ENCODE measurements around the gene AGPAT4. TPM values are rescaled to one million over a fixed set of nuclear protein-coding genes. Genes with fewer than 3 reads are reported as not detected.

AGPAT4 gene
- total and polyA plus RNA-seq, 4 donors, result 3.7 to 32.8 (median 9.7) TPM

DNA sequence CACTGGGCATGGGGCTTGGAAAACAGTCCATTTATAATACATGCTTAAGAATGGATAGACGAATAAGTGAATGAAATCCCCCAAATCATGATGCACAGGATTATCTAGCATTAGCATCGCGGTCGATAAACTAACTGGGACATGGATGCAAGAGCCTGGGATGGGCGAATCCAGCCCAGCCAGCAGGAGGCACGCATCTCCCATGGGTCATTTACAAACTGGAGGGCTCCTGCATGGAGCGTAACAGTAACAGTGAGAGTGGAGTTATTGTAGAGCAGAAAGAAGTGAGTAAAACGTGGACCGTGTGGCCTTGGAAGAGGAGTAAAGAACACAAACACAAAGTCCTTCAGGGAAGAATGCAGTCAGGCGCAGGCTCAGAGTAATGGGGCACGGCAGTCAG is 136.5 kb downstream of the AGPAT4 start:
- no peak for TF ChIP-seq CTCF (IDR thresholded peaks at IDR 0.05; ENCODE audit: control extremely low read depth, extremely low read depth)
- Histone ChIP-seq H3K27ac (ENCODE audit: low read depth in 1 of 2, low read length in 1 of 2) (no peak overlapping the region), H3K9me3 (ENCODE audit: control insufficient read depth in 4 of 4, insufficient read depth in 3 of 4, low read length in 3 of 4) (peaks cover 0 to 1% (median 0%) of the 10 kb centered on the region in 4 donors), H3K4me3 (no peak overlapping the region), H3K36me3 (ENCODE audit: control insufficient read depth in 4 of 4, insufficient read depth in 4 of 4, low read length in 4 of 4) (peaks cover 0 to 21% (median 6%) of the 10 kb centered on the region in 4 donors), H3K4me1 (ENCODE audit: control insufficient read depth in 5 of 5, insufficient read depth in 5 of 5, low read length in 5 of 5) (no peaks in the 10 kb centered on the region), H3K9ac (ENCODE audit: insufficient read depth in 1 of 2, low read length in 2 of 2) (no peak overlapping the region), H3K27me3 (ENCODE audit: control insufficient read depth in 3 of 3, insufficient read depth in 3 of 3, low read length in 2 of 3) (no peaks in the 10 kb centered on the region)
- 94 to 95% methylated on average over 11 of the region's 11 CpGs for WGBS, 2 donors
- ATAC-seq (ENCODE audit: insufficient read depth, low FRiP score) (no peak), DNase-seq (no peak)

DNA sequence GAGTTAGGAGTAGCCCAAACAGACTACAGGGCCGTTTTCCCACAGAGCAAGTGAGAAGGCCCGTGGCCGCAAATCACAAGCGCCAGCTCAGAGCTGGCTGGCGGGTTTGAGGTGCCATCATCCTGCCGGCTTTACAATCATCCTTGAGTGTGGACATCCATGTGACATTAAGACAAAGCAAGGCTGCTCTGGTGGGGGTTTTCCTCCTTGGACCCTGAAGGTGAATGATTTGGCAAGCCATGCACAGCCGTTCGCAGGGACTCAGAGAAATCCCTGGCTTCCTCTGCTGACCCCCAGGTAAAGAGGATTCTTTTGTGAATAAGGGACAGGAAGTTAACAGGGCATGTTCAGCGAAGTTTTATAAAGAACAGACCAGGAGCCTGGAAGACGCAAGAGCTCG is 137.2 kb downstream of the AGPAT4 start:
- Histone ChIP-seq H3K27ac (ENCODE audit: low read depth in 1 of 2, low read length in 1 of 2) (no peak overlapping the region), H3K4me1 (ENCODE audit: control insufficient read depth in 5 of 5, insufficient read depth in 5 of 5, low read length in 5 of 5) (no peaks in the 10 kb centered on the region), H3K27me3 (ENCODE audit: control insufficient read depth in 3 of 3, insufficient read depth in 3 of 3, low read length in 2 of 3) (no peaks in the 10 kb centered on the region), H3K9me3 (ENCODE audit: control insufficient read depth in 4 of 4, insufficient read depth in 3 of 4, low read length in 3 of 4) (peaks cover 0 to 2% (median 0%) of the 10 kb centered on the region in 4 donors), H3K4me3 (no peak overlapping the region), H3K36me3 (ENCODE audit: control insufficient read depth in 4 of 4, insufficient read depth in 4 of 4, low read length in 4 of 4) (peaks cover 0 to 23% (median 8%) of the 10 kb centered on the region in 4 donors), H3K9ac (ENCODE audit: insufficient read depth in 1 of 2, low read length in 2 of 2) (no peak overlapping the region)
- TF ChIP-seq CTCF (IDR thresholded peaks at IDR 0.05; ENCODE audit: control extremely low read depth, extremely low read depth), result no peak
- no peak for ATAC-seq (ENCODE audit: insufficient read depth, low FRiP score)
- no peak for DNase-seq
- WGBS, 2 donors, result 92 to 94% methylated on average over 11 of the region's 11 CpGs

DNA sequence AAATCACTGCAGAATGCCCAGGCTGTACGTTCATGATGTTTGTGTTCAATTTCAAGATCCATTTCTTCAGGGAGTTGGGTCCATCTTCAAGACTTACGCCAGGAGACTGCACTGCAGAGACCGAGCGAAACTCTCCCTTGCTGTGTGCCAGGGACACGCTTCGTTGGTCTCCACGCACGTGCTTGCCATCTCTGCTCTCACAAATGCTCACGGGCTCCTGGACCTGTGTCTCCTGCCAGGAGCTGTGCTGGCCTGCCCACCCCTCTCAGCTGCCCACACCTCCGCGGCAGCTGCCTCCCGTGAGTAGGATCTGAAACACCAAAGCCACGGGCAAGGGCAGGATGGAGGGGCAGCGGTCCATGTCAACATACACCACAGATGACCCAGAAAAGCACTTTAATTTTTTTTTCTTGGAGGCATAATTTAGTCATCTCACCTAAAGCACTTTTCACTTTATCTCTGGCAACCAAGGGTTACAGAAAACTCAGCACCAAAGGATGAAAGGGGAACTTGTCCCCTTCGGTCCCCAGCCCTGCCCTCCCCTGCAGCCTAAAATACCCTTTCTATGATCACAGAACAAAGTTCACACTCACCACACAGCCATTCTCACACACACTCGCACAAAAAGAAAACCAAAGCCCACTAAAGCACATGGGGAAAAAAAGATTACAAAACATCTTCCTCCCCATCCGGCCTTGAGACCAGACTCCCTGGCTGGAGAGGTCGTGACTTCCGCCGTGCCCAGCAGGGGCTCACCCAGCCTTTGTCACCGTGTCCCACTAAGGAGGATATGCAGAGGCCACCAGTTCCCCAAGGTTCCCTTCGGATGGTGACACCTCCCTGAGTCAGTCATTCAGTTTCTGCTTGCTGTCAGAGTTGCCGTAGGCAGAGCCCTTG is 137.9 kb downstream of the AGPAT4 start:
- TF ChIP-seq CTCF (IDR thresholded peaks at IDR 0.05; ENCODE audit: control extremely low read depth, extremely low read depth), result no peak
- peaks cover 0 to 24% (median 9%) of the 10 kb centered on the region in 4 donors for H3K36me3 ChIP-seq (ENCODE audit: control insufficient read depth in 4 of 4, insufficient read depth in 4 of 4, low read length in 4 of 4)
- no peak for ATAC-seq (ENCODE audit: insufficient read depth, low FRiP score)
- DNase-seq, result no peak
- H3K27me3 ChIP-seq (ENCODE audit: control insufficient read depth in 3 of 3, insufficient read depth in 3 of 3, low read length in 2 of 3), result no peaks in the 10 kb centered on the region
- 76 to 82% methylated on average over 23 of the region's 23 CpGs for WGBS, 2 donors
- no peak overlapping the region for H3K27ac ChIP-seq (ENCODE audit: low read depth in 1 of 2, low read length in 1 of 2)
- H3K9ac ChIP-seq (ENCODE audit: insufficient read depth in 1 of 2, low read length in 2 of 2), result no peak overlapping the region
- H3K4me1 ChIP-seq (ENCODE audit: control insufficient read depth in 5 of 5, insufficient read depth in 5 of 5, low read length in 5 of 5), result no peaks in the 10 kb centered on the region
- H3K9me3 ChIP-seq (ENCODE audit: control insufficient read depth in 4 of 4, insufficient read depth in 3 of 4, low read length in 3 of 4), result peaks cover 0 to 2% (median 0%) of the 10 kb centered on the region in 4 donors
- H3K4me3 ChIP-seq, result no peak overlapping the region

Data from lung (tissue), 12 donors.